GM12872 (cell line): ENCODE data around the gene EFL1.

Source experiments
- TF ChIP-seq, protein P1 (sequence below): IDR thresholded peaks from 3 replicates; pipeline ENCODE4 v1.5.1; 2011; ENCODE audit warnings: low read depth, mild to moderate bottlenecking, low read length, moderate library complexity; ENCODE audit not compliant: insufficient read depth

EFL1 gene

DNA sequence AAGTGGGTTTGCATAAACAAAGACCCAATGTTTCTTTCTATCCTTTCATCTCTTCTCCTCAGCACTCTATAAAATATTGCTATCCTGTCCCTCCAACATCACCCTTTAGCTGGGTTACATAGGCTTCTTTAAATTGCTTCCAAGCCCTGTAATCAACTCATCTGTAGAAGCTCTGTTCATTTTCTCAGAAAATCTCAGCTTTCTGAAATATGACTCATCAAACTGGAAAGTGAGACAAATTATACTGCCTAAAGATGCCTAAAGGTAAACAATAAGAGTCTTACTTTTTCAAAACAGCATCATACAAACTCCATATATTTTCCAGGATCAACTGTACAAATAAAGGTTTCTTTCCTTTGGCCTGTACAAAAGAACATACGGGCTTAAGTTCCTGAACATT lies 33.8 kb downstream of the EFL1 start:
- TF ChIP-seq, protein P1, sequence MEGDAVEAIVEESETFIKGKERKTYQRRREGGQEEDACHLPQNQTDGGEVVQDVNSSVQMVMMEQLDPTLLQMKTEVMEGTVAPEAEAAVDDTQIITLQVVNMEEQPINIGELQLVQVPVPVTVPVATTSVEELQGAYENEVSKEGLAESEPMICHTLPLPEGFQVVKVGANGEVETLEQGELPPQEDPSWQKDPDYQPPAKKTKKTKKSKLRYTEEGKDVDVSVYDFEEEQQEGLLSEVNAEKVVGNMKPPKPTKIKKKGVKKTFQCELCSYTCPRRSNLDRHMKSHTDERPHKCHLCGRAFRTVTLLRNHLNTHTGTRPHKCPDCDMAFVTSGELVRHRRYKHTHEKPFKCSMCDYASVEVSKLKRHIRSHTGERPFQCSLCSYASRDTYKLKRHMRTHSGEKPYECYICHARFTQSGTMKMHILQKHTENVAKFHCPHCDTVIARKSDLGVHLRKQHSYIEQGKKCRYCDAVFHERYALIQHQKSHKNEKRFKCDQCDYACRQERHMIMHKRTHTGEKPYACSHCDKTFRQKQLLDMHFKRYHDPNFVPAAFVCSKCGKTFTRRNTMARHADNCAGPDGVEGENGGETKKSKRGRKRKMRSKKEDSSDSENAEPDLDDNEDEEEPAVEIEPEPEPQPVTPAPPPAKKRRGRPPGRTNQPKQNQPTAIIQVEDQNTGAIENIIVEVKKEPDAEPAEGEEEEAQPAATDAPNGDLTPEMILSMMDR, result no peak

DNA sequence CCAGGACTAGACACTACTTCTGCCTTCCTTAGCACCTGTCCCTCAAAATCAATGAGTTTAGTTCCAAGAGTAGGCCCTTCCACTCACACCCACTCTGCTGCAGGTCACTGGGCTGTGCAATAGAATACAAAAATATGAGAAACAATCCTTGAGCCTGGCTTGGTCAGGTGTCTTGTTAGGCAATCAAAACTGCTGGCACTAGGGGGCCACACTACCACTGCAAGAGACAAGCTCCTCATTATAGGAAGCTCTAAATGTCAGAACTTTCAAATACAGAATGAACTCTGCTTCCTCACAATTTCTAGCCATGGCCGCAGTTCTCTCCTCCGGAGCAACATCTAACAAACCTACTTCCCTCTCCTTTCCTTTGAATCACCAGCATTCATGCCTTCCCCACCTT lies 41.0 kb downstream of the EFL1 start:
- TF ChIP-seq, protein P1, result peak; percentile 44

DNA sequence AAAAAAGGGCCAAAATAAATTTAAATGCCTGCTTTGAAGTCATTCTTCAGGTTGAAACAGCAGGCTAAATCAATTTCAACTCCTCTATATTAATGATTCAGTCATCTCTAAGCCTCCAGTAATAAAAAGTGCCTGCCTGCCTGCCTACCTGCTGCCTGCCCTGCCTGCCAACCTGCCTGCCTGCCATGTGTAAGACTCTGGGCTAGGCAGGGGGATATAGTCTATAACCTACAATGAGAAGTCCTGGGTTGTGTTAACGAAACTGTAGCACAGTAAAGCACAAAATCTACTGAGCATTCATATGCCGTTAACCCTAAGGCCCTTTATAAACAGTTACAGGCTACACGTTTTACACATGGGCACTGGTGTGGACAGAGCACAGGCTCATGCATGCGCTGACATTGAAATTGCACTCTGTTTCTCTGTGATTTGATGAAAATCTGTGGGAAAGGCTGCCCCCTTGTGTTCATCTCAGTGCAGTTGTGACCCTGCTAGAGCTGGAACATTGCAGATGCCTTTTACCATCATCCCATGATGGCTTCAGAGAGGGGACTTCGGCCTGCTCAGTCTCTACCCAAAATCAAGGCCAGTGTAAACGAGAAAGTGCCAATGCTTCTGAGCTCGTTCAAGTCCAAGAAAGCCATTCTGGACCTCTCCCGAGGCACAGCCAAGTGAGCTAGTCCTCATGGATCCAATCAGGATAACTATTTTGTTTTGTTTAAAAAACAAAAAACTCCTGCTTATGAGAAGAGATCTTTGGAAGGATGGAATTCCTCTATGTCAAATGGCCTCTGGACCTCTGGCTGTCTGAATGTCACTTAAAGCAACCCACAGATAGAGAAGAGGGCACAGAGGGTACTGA lies 64.6 kb downstream of the EFL1 start:
- TF ChIP-seq, protein P1, result peak; percentile 86

DNA sequence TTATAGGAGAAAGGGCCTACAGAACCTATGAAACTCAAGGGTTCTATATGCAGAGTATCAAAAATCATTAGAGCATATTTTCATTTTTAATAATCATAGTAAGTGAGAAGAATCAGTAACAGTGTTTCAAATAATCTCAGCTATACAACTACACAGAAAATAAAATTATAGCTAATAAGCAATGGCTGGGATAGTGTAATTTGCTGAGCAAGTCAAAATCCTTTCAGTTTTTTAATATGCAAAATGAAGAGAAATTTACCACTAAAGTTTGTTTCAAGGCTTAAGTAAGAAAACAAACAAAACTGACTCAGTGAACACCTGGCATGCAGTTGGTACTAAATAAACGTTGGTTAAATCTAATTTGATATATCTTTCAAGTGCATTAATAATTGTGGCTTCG lies 66.2 kb downstream of the EFL1 start:
- TF ChIP-seq, protein P1, result no peak

DNA sequence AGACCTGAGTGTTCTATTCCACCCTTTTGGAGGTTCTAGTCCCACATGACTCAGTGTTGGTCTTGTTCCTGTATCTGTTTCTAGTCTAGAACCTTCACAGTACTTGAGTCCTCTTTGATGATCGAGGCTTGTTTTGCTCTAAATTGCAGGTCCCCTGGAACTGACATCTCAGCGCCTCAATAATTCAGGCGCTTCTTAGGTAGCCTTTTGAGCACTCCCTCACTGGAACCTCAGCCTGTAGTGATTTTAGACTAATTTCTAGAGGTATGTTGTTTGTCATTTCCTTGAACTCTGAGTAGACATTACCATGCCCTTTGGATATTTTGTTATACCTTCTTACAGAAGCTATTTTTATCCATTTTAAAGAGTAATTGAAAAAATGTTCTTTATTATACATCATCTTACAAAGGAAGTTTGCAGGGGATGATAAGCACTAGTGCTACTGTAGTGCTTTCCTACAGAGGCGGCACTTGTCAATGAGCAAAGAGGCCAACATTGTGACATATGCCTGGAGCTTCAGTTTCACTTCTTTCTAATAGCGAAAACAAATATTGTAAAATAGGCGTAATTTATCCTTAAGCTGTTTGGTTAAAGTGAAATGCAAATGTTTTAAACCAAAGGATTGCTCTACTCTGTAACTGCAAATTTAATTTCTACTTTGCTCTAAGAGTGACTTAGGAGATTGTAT lies 75.7 kb downstream of the EFL1 start:
- TF ChIP-seq, protein P1, result no peak

DNA sequence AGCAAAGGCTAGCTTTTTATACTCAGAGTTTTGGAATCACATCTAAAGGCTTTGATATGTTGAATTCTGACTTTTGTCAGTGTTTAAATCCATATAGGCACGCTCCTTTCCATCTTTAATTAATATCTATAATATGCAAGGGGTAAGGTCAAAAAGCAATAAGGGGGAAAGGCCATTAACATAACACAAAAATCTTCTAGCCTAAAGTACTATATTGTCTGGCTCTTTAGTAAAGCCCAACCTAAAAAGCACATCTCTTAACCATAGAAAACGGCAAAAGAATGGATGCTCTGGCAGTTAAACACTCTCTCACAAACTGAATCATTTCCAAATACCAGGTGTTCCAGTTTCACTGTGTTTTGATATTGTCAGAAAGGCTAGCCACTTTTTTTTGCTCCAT lies 76.4 kb downstream of the EFL1 start:
- TF ChIP-seq, protein P1, result no peak

DNA sequence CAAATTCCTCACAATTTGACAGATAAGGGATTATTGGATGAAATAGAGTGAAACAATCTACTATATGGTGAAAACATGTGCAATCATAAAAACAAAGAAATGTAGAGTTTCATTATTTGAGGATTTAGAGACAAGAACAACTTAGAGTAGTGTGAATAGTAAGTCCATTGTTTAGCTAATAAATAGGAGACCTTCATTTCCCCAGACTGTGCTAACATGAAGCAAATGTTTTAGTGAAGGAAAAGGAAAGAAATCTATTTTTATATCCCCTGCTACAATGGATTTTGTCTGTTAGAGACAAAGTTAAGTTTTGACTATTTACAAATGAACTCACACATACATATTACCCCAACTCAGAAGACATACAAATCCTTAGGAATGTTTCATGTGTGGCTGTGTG lies 77.8 kb downstream of the EFL1 start:
- TF ChIP-seq, protein P1, result no peak
